ENCODE results near the gene PPP1R2B.
"Not testable (repeated sequence)": the region's sequence is repeated elsewhere in the genome, so short reads cannot be mapped to it uniquely, and the experiment has no call there.

Gene PPP1R2B

DNA sequence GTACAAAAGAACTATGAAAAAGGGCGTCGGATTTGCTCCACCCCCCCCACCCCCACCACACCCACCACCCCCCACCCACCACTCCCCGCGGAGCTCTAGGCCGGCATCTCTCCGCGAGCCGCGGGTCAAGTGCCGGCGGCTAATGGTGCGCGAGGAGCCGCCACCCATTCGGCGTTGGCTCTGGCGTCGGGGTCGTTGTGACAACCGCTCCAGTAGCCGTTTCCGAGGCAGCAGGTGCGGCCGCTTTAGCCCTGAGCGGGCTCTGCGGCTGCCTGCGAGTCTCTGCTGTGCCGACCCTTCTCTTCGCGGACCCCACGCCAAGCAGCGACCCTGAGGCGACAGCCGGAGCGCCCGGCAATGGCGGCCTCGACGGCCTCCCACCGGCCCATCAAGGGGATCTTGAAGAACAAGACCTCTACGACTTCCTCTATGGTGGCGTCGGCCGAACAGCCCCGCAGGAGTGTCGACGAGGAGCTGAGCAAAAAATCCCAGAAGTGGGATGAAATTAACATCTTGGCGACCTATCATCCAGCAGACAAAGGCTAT lies at the start of gene PPP1R2B:
TSS of gene PPP1R2B (plus strand) at position 90 of the 546 bp plus-strand sequence. CDS start at position 358, 268 bp downstream.
- no peak for DNase-seq

DNA sequence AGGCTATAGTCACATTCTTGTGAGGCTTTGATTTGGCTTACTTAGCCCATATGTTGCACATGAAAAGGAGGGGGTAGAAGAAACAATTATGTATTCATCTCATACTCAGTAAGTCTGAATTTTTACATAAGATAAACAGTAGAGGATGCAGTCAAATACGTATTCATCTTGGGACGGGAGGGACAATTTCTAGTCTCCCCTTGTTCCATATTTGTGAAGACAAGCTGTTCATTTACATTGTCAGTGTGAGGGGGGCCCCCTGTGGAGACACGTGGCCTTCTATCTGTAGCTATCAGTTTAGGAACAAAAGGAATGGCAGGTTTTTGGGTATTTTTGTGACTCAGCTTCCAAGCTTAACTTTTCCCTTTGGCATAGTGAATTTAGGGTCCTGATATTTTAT lies 49.2 kb upstream of the PPP1R2B start:
- no peak for DNase-seq

GRCh38 chr5:156802501-156802900 lies 47.6 kb upstream of the PPP1R2B start:
- DNase-seq = no peak

GRCh38 chr5:156803404-156803803 lies 46.7 kb upstream of the PPP1R2B start:
- DNase-seq = no peak

DNA sequence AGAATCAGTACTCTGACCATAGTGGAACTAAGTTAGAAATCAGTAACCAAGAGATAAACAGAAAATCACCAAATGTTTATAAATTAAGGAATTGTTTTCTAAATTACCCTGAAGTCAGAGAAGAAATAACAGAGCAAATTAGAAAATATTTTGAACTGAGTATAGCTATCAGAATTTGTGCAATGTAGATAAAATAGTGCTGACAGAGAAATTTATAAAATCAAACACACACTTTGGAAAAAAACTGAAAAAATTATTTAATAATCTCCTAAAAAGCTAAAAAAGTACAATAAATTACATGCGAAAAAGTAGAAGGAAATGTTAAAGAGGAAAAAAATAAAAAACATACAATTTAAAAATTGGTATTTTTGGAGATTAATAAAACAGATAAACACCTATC lies 37.1 kb upstream of the PPP1R2B start:
- DNase-seq = no peak

GRCh38 chr5:156815988-156816599 lies 34.0 kb upstream of the PPP1R2B start:
- peak; percentile 3 for DNase-seq

DNA sequence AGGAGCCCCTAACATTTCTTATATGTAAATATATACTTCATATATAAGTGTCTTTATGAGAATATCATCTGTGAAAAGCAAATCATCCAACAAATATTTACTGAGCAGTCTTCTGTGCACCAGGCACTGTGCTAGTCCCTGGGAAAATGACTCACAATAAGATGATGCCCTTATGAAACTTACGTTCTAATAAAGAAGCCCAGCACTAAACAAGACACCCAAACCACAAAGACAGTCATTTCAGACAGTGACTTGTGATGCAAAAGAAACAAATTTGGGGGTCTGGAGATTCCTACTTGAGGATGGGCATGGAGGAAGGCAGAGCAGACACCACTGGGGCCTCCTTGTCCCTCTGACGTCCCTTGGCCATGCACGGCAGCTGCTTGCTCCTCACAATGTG lies 30.6 kb upstream of the PPP1R2B start:
- no peak for DNase-seq

DNA sequence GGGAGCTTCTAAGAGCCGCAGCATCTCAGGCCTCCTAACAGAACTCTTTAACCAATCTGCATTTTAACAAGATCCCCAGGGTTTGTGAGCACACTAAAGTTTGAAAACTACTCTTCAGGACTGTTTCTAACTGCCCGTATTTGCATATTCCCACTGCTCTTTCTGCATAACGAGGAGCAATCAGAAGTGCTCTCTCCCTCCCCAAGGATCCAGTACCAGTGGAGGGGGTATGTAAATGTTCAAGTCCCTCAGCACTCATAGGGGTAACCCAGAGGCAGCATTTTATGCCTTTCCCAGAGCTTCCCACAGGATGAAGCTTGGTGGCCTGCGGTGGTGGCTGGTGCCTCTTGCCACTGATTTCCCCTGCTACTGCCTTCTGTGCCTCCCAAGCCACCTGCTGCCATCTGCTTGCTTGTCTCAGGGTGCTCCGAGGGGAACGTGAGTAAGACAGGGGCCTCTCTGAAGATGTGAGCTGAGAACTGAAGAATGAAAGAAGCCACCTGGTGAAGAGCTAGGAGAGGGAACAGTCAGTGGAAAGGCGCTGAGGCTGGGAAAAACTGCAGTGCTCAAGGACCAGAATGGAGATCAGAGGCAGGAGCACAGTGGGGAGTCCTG lies 30.0 kb upstream of the PPP1R2B start:
- no peak for DNase-seq

DNA sequence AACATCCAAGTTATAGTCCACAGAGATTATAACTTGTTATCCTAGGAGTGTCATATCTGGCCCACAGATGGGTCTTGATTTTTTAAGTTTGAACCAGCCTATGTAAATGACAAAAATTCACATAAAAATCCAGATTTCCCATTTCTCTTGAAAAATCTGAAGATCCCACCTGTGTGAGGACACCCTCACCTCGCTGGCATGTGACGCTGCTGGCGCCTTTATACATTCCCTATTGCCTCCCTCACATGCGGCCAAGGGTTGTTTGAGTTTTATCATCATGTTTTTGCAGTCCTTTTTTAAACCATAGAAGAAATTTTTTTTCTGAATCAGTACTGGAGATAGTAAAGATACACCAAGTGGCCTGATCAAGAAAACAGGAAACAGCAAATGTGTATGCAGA lies 25.9 kb upstream of the PPP1R2B start:
- DNase-seq = no peak

GRCh38 chr5:156824800-156825199 lies 25.3 kb upstream of the PPP1R2B start:
- no peak for DNase-seq

GRCh38 chr5:156825688-156826087 lies 24.4 kb upstream of the PPP1R2B start:
- DNase-seq = no peak

DNA sequence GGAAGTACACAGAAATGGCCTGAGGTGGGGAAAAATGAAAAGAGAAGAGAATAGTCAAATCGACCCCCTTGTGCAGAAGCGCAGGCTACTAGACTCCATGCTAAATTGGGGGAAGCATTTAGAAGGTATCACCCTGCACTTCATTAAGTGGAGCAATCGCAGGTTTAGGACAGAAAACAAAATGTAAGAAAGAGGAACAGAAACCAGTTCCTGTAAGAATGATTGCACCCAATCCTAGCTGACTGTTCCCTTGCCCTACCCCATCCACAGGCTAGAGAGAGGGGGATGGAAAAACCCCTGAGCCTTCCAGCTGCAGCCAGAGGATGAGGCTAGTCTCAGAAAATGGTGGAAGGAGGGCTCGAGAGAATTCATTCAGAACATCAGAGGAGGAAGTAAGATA lies 23.9 kb upstream of the PPP1R2B start:
- DNase-seq = peak; percentile 1

DNA sequence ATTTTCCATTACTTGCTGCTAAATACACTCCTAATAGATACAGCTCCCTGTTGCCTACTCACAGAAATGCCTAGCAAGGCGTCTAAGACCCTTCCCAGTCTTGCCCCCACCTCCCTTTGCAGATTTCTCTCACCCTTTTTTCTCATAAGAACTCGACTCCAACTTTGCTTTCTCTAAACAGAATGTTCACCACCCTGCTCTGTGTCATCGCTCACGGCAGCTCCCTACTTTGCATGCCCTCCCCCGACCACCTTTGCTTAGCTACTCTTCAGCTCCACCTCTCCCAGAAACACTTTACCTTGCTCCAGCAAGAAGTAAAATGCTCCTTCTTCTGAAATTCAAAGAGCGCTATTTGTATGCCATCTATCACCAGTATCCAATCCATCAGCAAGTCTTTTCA lies 15.2 kb upstream of the PPP1R2B start:
- no peak for DNase-seq

- no peak for DNase-seq
These were observed 14.2 kb upstream of the PPP1R2B start for GRCh38 chr5:156835905-156836304.

DNA sequence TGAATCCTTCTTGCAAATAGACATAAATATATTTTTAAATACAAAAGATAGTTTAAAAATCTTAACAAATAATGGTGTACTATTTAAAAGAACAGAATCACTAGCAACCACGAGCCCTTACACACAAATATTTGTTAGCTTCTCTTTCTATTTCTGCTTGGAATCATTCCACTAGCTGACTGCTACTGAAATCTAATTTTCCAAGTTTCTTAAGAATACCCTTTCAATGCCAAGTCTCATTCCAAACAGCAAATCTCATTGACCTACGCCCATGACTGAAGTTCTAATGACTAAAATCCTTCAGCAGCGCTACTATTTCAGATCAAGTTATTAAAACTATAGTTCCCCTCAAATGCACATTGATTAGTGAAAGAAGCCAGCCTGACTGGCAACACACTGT lies 13.2 kb upstream of the PPP1R2B start:
- DNase-seq = no peak

DNA sequence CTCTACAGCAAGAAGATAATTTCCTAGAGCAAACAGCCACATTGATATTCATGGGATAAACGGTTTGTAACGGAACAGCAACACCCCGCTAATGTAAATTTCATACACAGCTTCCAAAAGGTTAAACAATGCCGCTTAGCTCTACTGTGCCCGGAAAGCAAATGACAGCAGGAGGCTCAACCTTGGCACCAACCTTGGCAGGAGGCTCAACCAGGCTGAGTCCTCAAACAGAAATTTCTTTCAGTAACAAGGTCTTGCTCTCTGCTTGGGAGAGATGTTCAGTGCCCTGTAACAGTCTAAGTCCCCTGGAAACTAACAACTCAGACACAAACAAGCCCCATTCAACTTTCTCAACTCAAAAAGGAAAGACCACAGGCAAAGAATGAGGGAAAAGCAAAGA lies 11.1 kb upstream of the PPP1R2B start:
- no peak for DNase-seq

DNA sequence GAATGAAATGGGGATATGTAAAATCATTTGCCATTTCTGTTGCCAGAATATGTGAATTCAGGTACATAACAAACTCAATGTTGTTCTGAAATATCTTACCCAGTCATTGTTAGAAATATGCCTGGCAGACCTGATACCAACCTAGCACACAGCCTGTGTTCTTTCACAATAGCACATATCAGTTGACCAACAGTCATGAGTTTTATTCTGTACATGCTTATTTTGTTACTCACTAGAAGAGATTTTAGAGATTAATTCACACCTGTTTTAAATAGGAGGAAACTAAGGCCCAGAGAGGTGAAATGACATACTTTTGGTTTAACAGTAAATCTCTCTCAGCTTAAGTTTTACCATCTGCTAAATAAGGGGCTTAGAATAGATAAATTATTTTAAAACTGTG lies 8.4 kb upstream of the PPP1R2B start:
- no peak for DNase-seq

DNA sequence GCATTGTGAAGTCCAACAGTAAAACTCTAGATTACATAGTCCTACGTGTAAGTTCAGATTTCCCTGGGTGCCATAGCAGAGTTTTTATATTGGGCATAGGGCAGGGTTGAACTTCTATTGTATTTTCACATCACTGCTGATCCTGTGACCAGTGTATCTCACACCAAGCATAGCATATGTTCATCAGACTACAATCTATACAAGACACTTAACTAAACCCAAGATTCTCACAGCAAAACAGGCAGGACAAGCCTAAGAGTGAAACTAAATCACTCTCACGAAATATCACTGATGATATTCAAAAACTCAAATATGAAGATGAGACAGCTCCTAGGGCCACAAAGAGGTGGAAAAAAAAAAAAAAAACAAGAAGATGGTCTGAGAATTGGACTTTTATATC lies 3.2 kb upstream of the PPP1R2B start:
- DNase-seq = no peak

GRCh38 chr5:156848447-156848846 lies 1.6 kb upstream of the PPP1R2B start:
- not testable (repeated sequence) for DNase-seq

DNA sequence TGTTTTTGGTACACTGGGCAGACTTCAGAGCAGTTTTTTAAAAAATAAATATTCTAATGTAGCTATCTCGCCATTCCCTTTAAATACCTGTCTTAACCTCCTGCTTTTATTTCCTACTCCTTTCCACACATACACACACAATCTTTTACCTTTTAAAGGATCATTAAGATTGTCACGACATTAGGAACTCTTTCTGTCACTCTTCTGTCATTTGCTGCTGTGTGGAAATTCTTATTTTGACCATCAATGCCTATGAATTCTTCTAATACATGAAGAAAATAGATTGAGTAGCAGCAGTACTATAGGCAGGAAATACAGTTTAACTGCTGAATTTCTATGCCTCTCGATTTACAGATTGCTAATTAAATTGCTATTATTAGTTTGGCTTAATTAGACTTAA lies 1.8 kb downstream of the PPP1R2B start:
- DNase-seq = no peak

DNA sequence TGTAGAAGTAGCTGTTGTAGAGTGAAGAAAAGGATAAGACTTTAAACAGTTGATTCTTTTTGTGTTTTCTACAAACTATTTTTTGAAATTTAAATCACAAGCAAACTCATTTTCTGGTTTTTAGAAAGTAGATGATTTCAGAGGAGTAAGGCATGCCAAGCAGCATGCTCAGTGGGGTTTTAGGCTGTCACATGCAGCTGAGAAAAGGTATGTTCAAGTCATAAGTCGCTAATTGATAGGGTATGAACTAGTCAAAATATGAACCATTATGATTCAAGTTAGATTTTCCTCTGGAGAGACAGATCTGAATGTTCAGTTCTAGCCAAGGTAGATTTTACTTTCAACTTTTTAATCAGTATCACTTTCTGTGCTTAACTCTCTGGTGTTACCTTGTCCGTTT lies 3.0 kb downstream of the PPP1R2B start:
- not testable (repeated sequence) for DNase-seq

GRCh38 chr5:156865427-156865826 lies 15.3 kb downstream of the PPP1R2B start:
- DNase-seq = no peak

DNA sequence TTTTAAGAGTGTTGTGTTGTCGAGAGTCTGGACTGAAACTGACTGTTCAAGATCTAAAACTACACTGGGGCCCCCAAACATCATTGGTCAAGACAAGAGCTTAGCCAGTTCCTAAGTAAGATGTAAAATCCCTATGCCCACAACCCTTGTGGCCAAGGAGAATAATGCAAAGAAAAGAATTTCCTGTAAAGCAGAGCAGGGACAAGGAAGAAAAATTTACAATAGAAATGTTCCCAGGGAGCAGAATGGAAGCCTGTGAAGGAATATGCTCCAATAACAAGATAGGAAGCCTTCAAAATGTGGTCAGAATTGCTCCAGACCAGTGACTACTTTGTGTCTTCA lies 20.4 kb downstream of the PPP1R2B start:
- DNase-seq = no peak

DNA sequence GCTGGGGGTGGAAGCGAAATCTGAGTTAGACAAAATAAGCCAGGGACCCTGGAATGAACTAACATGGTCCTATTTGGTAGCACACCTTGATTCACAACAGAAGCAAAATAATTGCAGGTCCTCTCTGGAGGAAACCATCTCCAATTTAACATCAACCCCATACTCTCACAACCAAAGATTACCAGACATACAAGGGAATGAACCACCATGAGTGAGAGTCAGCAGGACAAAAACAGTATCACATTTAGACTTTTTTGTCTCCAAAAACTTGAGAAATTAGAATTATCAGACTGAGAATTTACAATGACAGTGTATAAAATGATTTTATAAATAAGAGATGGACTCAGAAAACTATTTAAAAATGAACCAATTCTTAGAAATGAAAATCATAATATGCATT lies 21.1 kb downstream of the PPP1R2B start:
- no peak for DNase-seq
